ENCODE results near the gene SLC51B. TPM values are rescaled to one million over a fixed set of nuclear protein-coding genes. Genes with fewer than 3 reads are reported as not detected.
A peak's percentile ranks its signal among the peaks of the same experiment; 100 is the strongest.
"Not testable (repeated sequence)": the region's sequence is repeated elsewhere in the genome, so short reads cannot be mapped to it uniquely, and the experiment has no call there.

The SLC51B gene
- polyA plus RNA-seq, 10 donors = 1.2 to 2.3 (median 1.6) TPM

- peak in 1 of 3 donors; percentile 57 for DNase-seq
These were observed 38.1 kb downstream of the SLC51B start for GRCh38 chr15:65083262-65083701.

- DNase-seq = no peak
These were observed 39.5 kb downstream of the SLC51B start for GRCh38 chr15:65084500-65085206.

GRCh38 chr15:65085207-65085753, 40.1 kb downstream of the SLC51B start:
- no peak for DNase-seq

- DNase-seq = no peak
These were observed 40.9 kb downstream of the SLC51B start for GRCh38 chr15:65085990-65086679.

- DNase-seq = no peak
These were observed 41.5 kb downstream of the SLC51B start for GRCh38 chr15:65086680-65087111.

- DNase-seq = no peak
These were observed 42.2 kb downstream of the SLC51B start for GRCh38 chr15:65087411-65087810.

- peak in 1 of 3 donors; percentile 47 for DNase-seq
These were observed 42.9 kb downstream of the SLC51B start for GRCh38 chr15:65087873-65088642.

- DNase-seq = no peak
These were observed 43.4 kb downstream of the SLC51B start for GRCh38 chr15:65088643-65089021.

- DNase-seq = no peak
These were observed 44.1 kb downstream of the SLC51B start for GRCh38 chr15:65089206-65089824.

GRCh38 chr15:65091946-65092770, 47.0 kb downstream of the SLC51B start:
- DNase-seq = peak in 1 of 3 donors; percentile 55

- no peak for DNase-seq
These were observed 48.0 kb downstream of the SLC51B start for GRCh38 chr15:65092911-65093792.

GRCh38 chr15:65093793-65094170, 48.6 kb downstream of the SLC51B start:
- DNase-seq = not testable (repeated sequence)

GRCh38 chr15:65094294-65094995, 49.3 kb downstream of the SLC51B start:
- no peak for DNase-seq

GRCh38 chr15:65095011-65095746, 50.0 kb downstream of the SLC51B start:
- no peak for DNase-seq

GRCh38 chr15:65095747-65096104, 50.5 kb downstream of the SLC51B start:
- DNase-seq = no peak

GRCh38 chr15:65096481-65097385, 51.5 kb downstream of the SLC51B start:
- no peak for DNase-seq

GRCh38 chr15:65097651-65098263, 52.6 kb downstream of the SLC51B start:
- no peak for DNase-seq
